Transverse colon (tissue), 3 donors: ENCODE results near the gene RHOXF2B.
"Not testable (repeated sequence)": the region's sequence is repeated elsewhere in the genome, so short reads cannot be mapped to it uniquely, and the experiment has no call there.

Experiments
- CTCF ChIP-seq, 5 experiments: fragments of 200-600 bp in 3 of 5; fragments of 450-650 bp in 2 of 5; sonication (generic) in 3 of 5; IDR thresholded peaks; 1 replicate in 2 of 5; 2 replicates in 3 of 5; pipeline ENCODE4 v1.5.1; 2016 to 2017; ENCODE audit warnings: antibody characterized with exemption in 5 of 5, inconsistent platforms in 3 of 5, mild to moderate bottlenecking in 2 of 5, moderate library complexity in 1 of 5
- POLR2A ChIP-seq: fragments of 450-650 bp; IDR thresholded peaks from one replicate; pipeline ENCODE4 v1.6.1; 2016; ENCODE audit warnings: antibody characterized with exemption, mild to moderate bottlenecking, moderate library complexity

DNA sequence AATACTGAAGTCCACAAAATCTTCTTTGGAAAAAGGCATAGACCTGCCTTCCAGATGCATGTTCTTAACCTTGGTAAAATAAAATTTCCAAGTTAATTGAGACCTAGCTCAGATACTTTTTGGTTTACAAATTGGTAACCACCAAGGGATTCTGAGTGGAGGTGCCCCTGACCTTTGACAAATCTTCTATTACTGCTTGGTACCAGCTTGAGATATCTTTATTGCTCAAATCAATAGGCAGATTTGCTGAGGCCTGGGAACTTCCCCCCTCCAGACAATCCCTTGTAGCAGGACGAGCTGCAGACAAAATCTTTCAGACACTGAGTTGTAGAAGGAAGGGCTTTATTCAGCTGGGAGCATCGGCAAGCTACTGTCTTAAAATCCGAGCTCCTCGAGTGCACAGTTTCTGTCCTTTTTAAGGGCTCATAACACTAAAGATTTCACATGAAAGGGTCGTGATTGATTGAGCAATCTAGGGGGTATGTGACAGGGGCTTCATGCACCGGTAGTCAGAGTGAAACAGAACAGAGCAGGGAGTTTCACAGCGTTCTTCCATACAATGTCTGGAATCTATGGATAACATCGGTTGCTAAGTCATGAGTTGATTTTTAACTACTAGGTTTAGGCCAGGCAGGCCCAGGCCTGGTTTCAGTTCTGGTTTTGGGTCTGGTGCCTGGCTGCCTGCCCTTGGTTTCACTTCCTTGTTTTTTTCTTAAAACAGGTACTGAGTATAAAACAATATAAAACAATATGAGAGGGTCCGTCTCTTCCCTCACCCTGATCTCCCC, 41.8 kb downstream of the RHOXF2B start:
- TF ChIP-seq CTCF (IDR thresholded peaks at IDR 0.05); POLR2A: not testable (repeated sequence)
